Loucy (cell line): ENCODE data around the gene ZNF624.

ENCODE experiments used
- EZH2phosphoT487 ChIP-seq: fragments of 200-600 bp; IDR thresholded peaks from 2 replicates; pipeline ENCODE4 v1.6.1; 2018; ENCODE audit warnings: antibody characterized with exemption, mild to moderate bottlenecking, moderate library complexity, borderline replicate concordance
- TF ChIP-seq, protein P1 (sequence below): fragments of 200-600 bp; sonication (generic); conservative IDR thresholded peaks from 2 replicates; pipeline ENCODE4 v1.5.1; 2014; ENCODE audit warnings: mild to moderate bottlenecking, antibody characterized with exemption, low read length

DNA sequence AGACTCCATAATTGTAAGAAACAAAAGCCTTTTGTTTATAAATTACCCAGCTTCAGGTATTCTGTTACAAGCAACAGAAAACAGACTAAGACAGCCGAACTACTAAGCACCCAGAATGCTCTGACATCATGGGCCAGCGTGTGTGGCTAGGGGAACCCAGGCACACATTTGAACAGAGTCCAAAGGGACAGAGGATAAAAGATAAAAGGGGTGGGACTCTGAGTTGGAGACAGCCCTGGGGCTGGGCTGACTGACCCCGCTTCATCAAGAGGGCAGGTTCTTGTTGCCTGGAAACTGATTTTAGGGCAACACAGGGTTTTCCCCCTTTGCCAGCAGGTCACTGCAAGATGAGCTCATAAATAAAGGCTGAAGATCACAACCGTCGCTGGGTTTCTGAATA lies 54.1 kb downstream of the ZNF624 start:
- TF ChIP-seq, protein P1, sequence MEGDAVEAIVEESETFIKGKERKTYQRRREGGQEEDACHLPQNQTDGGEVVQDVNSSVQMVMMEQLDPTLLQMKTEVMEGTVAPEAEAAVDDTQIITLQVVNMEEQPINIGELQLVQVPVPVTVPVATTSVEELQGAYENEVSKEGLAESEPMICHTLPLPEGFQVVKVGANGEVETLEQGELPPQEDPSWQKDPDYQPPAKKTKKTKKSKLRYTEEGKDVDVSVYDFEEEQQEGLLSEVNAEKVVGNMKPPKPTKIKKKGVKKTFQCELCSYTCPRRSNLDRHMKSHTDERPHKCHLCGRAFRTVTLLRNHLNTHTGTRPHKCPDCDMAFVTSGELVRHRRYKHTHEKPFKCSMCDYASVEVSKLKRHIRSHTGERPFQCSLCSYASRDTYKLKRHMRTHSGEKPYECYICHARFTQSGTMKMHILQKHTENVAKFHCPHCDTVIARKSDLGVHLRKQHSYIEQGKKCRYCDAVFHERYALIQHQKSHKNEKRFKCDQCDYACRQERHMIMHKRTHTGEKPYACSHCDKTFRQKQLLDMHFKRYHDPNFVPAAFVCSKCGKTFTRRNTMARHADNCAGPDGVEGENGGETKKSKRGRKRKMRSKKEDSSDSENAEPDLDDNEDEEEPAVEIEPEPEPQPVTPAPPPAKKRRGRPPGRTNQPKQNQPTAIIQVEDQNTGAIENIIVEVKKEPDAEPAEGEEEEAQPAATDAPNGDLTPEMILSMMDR, result no peak
- TF ChIP-seq EZH2phosphoT487, result no peak
